GM21825 (cell line): Measurements from ENCODE around the gene TCHP.
"Not testable (repeated sequence)": the region's sequence is repeated elsewhere in the genome, so short reads cannot be mapped to it uniquely, and the experiment has no call there.

ENCODE experiments used
- ATAC-seq: cut with Tn5 transposase; IDR thresholded peaks from one replicate; pipeline ENCODE4 v1.9.1; 2021; ENCODE audit warnings: mild to moderate bottlenecking, moderate library complexity; ENCODE audit not compliant: unreplicated experiment

Gene TCHP

GRCh38 chr12:109905301-109905700 lies 5.2 kb downstream of the TCHP start:
- no peak for ATAC-seq

DNA sequence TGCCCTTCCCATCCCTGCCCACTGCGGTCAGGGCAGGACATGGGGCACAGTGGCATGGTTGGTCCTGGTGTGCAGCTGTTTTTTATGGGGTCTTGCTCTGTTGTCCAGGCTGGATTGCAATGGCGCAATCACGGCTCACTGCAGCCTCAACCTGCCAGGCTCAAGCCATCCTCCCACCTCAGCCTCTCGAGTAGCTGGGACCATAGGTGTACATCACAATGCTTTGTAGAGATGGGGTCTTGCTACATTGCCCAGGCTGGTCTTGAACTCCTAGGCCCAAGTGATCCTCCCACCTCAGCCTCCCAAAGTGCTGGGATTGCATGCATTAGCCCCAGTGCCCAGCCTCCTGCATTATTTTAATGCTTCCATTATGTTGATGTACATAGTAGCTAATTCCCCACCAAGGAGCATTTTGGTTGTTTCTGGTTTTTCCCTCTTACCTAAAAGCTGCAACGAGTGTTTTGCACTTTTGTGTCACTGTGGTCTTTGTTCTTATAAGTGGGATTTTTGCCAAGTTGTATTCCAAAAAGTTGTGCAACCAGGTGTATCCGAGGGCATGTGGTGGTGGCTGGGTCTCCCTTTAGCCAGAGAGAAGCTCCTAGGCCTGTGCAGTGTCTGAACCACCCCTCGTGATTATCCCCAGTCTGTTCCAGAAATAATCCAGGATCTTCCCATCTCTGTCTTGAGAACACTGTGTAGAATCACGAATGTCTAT lies 10.3 kb downstream of the TCHP start:
- no peak for ATAC-seq

GRCh38 chr12:109910969-109911348 lies 10.9 kb downstream of the TCHP start:
- ATAC-seq = no peak

GRCh38 chr12:109912855-109913321 lies 12.8 kb downstream of the TCHP start:
- no peak for ATAC-seq

GRCh38 chr12:109914461-109914860 lies 14.4 kb downstream of the TCHP start:
- ATAC-seq = no peak

GRCh38 chr12:109915171-109916040 lies 15.3 kb downstream of the TCHP start:
- no peak for ATAC-seq

DNA sequence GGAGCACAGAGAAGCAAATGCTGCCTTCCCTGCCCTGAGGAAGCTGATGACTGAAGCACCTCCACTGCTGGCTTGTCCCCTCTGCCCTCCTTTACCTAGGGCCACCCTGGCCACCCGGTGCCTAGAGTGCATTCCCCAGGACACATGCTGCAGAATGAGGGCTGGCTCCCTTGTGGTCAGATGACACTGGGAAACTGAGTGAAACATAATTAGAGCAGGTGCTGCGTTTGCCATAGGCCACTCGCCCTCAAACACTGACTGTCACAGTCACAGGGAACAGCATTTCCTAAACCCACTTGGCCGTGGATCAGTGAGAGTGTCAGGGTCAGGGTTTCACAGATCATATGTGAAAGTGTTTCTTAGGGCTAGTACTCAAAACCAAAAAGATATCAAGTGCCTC lies 16.0 kb downstream of the TCHP start:
- no peak for ATAC-seq

- no peak for ATAC-seq
Measured at GRCh38 chr12:109919456-109919855, 19.4 kb downstream of the TCHP start.

DNA sequence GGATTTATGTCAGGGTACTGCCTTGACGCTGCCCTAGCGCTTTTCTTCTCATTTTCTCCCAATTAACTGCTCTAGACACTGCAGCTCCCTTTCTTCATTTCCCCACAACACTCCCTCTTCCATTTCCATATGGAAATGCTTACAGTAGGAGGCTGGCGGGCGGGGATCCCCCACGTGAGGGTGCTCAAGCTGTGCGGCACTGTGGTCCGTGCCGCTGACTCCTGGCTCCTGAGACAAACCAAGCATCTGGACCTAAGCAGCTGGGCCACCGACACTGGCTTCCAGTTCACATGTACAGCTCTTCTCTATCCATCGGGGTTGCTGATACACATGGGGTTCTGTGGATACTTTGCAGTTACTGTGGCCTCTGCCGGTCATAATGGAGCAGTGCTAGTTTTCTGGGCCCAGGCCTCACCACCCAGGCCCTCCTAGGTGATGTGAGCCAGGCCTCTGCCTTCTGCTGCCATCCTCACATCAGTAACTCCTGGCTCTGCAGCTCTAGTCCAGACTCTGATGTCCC lies 20.2 kb downstream of the TCHP start:
- ATAC-seq = no peak

GRCh38 chr12:109921982-109922381 lies 21.9 kb downstream of the TCHP start:
- no peak for ATAC-seq

- no peak for ATAC-seq
Measured at GRCh38 chr12:109923038-109923437, 23.0 kb downstream of the TCHP start.

GRCh38 chr12:109923481-109924245 lies 23.6 kb downstream of the TCHP start:
- ATAC-seq = no peak

- ATAC-seq = no peak
Measured at GRCh38 chr12:109925185-109925840, 25.2 kb downstream of the TCHP start.

DNA sequence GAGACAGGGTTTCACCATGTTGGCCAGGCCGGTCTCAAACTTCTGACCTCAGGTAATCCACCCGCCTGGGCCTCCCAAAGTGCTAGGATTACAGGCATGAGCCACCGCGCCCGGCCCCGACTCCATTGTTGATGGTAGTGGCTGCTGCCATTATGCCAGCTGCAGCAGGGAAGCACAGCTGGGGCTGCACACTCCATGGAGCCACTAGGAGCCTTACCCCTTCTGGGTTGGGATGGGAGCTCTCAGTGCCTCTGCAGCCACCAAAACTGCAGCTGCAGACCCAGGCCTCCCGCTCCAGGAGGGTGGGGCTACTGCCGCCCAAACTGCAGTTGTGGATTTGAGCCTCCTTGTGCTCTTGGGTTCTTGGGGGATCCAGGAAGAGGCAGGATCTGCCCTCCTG lies 25.9 kb downstream of the TCHP start:
- no peak for ATAC-seq

DNA sequence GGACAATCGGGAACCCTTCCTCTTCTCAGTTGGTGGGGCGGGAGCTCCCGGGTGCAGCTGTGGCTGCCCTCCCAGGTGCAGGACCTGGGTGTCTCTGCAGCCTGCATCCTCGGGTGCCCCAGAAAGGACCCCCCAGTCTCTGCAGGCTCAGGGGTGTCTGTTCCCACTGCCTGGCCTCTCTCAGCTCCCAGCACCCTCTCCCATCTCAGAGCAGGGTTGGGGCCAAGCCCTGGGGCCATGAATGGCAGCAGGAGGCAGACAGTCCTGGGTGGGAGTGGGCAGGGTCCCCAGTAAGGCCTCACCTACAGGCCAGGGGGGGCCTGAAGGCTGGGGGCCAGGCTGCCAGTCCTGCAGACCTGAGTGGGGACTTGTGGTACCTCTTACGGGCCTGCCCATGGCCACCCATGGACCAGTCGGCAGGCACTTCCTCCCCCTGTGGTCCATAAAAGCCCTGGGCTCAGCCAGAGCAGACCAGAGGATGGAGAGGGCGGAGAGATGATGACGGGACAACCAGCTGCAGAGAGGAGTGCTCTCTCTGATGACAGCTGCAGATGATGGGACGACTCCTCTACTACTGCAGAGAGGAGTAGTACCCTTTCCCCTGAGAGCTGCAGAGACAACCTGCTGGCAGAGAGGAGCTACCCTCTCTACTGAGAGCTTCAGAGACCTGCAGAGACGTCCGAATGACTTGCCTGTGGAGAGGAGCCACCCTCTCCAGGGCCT lies 26.6 kb downstream of the TCHP start:
- ATAC-seq = no peak

DNA sequence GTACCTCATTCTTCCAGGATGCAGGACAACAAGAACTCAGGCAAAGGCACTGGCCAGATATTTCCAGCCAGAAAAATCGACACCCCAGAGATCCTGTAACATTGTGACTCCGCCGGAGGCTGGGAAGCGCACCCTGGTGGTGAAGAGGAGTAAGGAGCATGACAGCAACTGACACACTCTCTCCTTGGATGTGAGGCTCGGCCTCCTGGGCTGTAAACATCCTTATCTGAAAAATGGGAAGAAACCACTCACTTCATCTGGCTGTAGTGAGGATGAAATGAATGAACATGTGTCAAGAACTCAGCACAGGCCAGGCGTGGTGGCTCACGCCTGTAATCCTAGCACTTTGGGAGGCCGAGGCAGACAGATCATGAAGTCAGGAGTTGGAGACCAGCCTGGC lies 27.5 kb downstream of the TCHP start:
- no peak for ATAC-seq

- no peak for ATAC-seq
Measured at GRCh38 chr12:109928058-109928656, 28.1 kb downstream of the TCHP start.

- not testable (repeated sequence) for ATAC-seq
Measured at GRCh38 chr12:109929326-109929725, 29.3 kb downstream of the TCHP start.

- ATAC-seq = no peak
Measured at GRCh38 chr12:109930028-109930800, 30.1 kb downstream of the TCHP start.
